HepG2 (cell line): ENCODE measurements around the gene SRC. TPM values are rescaled to one million over a fixed set of nuclear protein-coding genes. Genes with fewer than 3 reads are reported as not detected.
"Not testable (repeated sequence)": the region's sequence is repeated elsewhere in the genome, so short reads cannot be mapped to it uniquely, and the experiment has no call there.

Experiments
- ATAC-seq: fragments of 200-7000 bp; cut with Tn5 transposase; 3 replicates; pipeline ENCODE4 v1.9.1; 2020; ENCODE audit warnings: mild to moderate bottlenecking, moderate library complexity
- BruUV-seq: library from RNA; stranded (reverse); fragments of 400-500 nt; replicated peaks from 2 replicates; lab custom pipeline; 2021; lab: Mats Ljungman, UMichigan
- CTCF ChIA-PET: fragments of 300-600 bp; formaldehyde crosslinking; extraction: SDS; loops from one replicate; lab custom pipeline; 2021; ENCODE audit warnings: low total read pairs, inconsistent platforms, low intra/inter-chr PET ratio; lab: Yijun Ruan, JAX
- POLR2A ChIA-PET: fragments of 350-600 bp; sonication (Branson Sonifier 250); formaldehyde crosslinking; loops from one replicate; lab custom pipeline; 2020; ENCODE audit warnings: antibody characterized with exemption, inconsistent platforms; lab: Yijun Ruan, JAX
- DNase-seq: peaks from one replicate; pipeline ENCODE4 v3.0.0-alpha.2; 2015; ENCODE audit warnings: low spot score
- FAIRE-seq: peaks from 3 replicates; lab custom pipeline; 2011; peaks lifted over from hg19 to GRCh38; lab: Jason Lieb, UNC
- H2AFZ ChIP-seq: one replicate; pipeline ENCODE4 v1.6.1; 2011; ENCODE audit warnings: low read length, inconsistent platforms
- H3K27ac ChIP-seq: fragments of 300-600 bp; 3 replicates; pipeline ENCODE4 v1.8.0; 2011; ENCODE audit warnings: mixed run types, mild to moderate bottlenecking, mixed read lengths, low read length, inconsistent platforms; ENCODE audit not compliant: insufficient read depth; ENCODE audit errors: extremely low read length
- H3K27me3 ChIP-seq, 2 experiments: fragments of 200-600 bp in 1 of 2; 2 replicates in 1 of 2; 3 replicates in 1 of 2; pipeline versions ENCODE4 v1.6.0 to v1.8.0; 2011; ENCODE audit warnings: low read length in 2 of 2, mild to moderate bottlenecking in 2 of 2, moderate library complexity in 2 of 2, inconsistent platforms in 1 of 2; ENCODE audit not compliant: insufficient read depth in 2 of 2, control insufficient read depth in 1 of 2
- H3K36me3 ChIP-seq, 2 experiments: fragments of 200-600 bp in 1 of 2; replicated peaks in 1 of 2; 2 replicates in 1 of 2; 3 replicates in 1 of 2; pipeline versions ENCODE4 v1.5.1 to v1.8.0; 2011; ENCODE audit warnings: low read length in 2 of 2, inconsistent platforms in 1 of 2; ENCODE audit not compliant: insufficient read depth in 2 of 2, control insufficient read depth in 1 of 2
- H3K4me1 ChIP-seq: 2 replicates; pipeline ENCODE4 v1.5.1; 2012; ENCODE audit warnings: low read length, inconsistent platforms; ENCODE audit not compliant: insufficient read depth
- H3K4me2 ChIP-seq: 2 replicates; pipeline ENCODE4 v1.6.0; 2011; ENCODE audit warnings: low read depth, low read length, inconsistent platforms
- H3K4me3 ChIP-seq, 3 experiments: fragments of 200-600 bp in 1 of 3; sonication (generic), shearing (Covaris generic) in 1 of 3; replicated peaks in 1 of 3; 2 replicates each; pipeline ENCODE4 v1.5.1; 2011 to 2016; ENCODE audit warnings: low read length in 3 of 3, inconsistent platforms in 2 of 3, low read depth in 2 of 3, mild to moderate bottlenecking in 2 of 3, control low read depth in 1 of 3, mixed read lengths in 1 of 3; ENCODE audit not compliant: insufficient read depth in 1 of 3
- H3K79me2 ChIP-seq: one replicate; pipeline ENCODE4 v1.6.1; 2011; ENCODE audit warnings: low read length, inconsistent platforms; ENCODE audit not compliant: insufficient read depth
- H3K9ac ChIP-seq: 2 replicates; pipeline ENCODE4 v1.6.0; 2011; ENCODE audit warnings: mild to moderate bottlenecking, low read depth, low read length, inconsistent platforms; ENCODE audit not compliant: insufficient read depth
- H3K9me3 ChIP-seq: 2 replicates; pipeline ENCODE4 v1.5.1; 2012; ENCODE audit warnings: mild to moderate bottlenecking, low read length
- H4K20me1 ChIP-seq: 2 replicates; pipeline ENCODE4 v1.6.0; 2011; ENCODE audit warnings: inconsistent platforms, mild to moderate bottlenecking, low read length, moderate library complexity; ENCODE audit not compliant: insufficient read depth
- MTF1 ChIP-seq: sonication (generic); formaldehyde crosslinking; IDR thresholded peaks from 2 replicates; pipeline ENCODE4 v1.5.0; 2020; ENCODE audit warnings: missing genetic modification reagents
- NR2C2 ChIP-seq: sonication (generic); formaldehyde crosslinking; IDR thresholded peaks from 2 replicates; pipeline ENCODE4 v1.4.0; 2020; ENCODE audit warnings: missing genetic modification reagents, mild to moderate bottlenecking, moderate library complexity, borderline replicate concordance
- SIX1 ChIP-seq: sonication (generic); formaldehyde crosslinking; IDR thresholded peaks from 2 replicates; pipeline ENCODE4 v1.4.0; 2020; ENCODE audit warnings: missing genetic modification reagents, borderline replicate concordance
- THAP7 ChIP-seq: sonication (generic); formaldehyde crosslinking; IDR thresholded peaks from 2 replicates; pipeline ENCODE4 v1.8.1; 2023; ENCODE audit warnings: mild to moderate bottlenecking, missing genetic modification reagents
- TRAFD1 ChIP-seq: sonication (generic); formaldehyde crosslinking; IDR thresholded peaks from 2 replicates; pipeline ENCODE4 v1.5.1; 2020; ENCODE audit warnings: missing genetic modification reagents, mild to moderate bottlenecking, borderline replicate concordance
- ZNF121 ChIP-seq: sonication (generic); formaldehyde crosslinking; IDR thresholded peaks from 2 replicates; pipeline ENCODE4 v1.5.0; 2020; ENCODE audit warnings: mild to moderate bottlenecking, missing genetic modification reagents
- ZNF207 ChIP-seq: fragments of 450-650 bp; IDR thresholded peaks from 2 replicates; pipeline ENCODE4 v1.6.1; 2016; ENCODE audit warnings: antibody characterized with exemption, borderline replicate concordance
- ZNF44 ChIP-seq: sonication (generic); formaldehyde crosslinking; IDR thresholded peaks from 2 replicates; pipeline ENCODE4 v1.5.1; 2020; ENCODE audit warnings: mild to moderate bottlenecking, missing genetic modification reagents
- ZNF446 ChIP-seq: sonication (generic); formaldehyde crosslinking; IDR thresholded peaks from 2 replicates; pipeline ENCODE4 v1.5.0; 2020; ENCODE audit warnings: mild to moderate bottlenecking, missing genetic modification reagents
- WGBS: methylation state at CpG from one replicate; pipeline ENCODE4 v1.1.6; 2017; ENCODE audit warnings: low lambda C conversion rate; 5-methylcytosine and 5-hydroxymethylcytosine counted together
- in situ Hi-C: cut with HindIII; loops from 2 replicates; pipeline ENCODE4 v1.10.0; 2017; ENCODE audit warnings: low pct_unique_long_range_greater_than_20kb; ENCODE audit not compliant: extremely low pct_ligation_motif_present
- intact Hi-C: fragments of 100-400 bp; cut with micrococcal nuclease; formaldehyde crosslinking; loops from one replicate; pipeline ENCODE4 v1.10.0; 2022; ENCODE audit not compliant: unreplicated experiment
- polyA plus RNA-seq, 8 experiments: library from polyadenylated mRNA; depleted of rRNA in 3 of 8; stranded (reverse) in 7 of 8; unstranded in 1 of 8; fragments of >200 nt; fragmentation: Illumina TruSeq in 4 of 8; extraction: Trizol in 4 of 8; gene quantifications; 2 replicates each; pipeline versions ENCODE4 v1.2.1 to v1.2.3, GENCODE V29; 2011 to 2016; ENCODE audit warnings: low read depth in 4 of 8, missing spikeins in 1 of 8, mixed read lengths in 1 of 8; ENCODE audit not compliant: insufficient read depth in 1 of 8
- total RNA-seq, 5 experiments: library from RNA; depleted of rRNA; stranded (reverse); fragments of >200 nt; fragmentation: Illumina TruSeq; extraction: Trizol; gene quantifications; 2 replicates each; pipeline ENCODE4 v1.2.3, GENCODE V29; 2016; ENCODE audit warnings: low read depth in 1 of 5
- TF ChIP-seq, protein P1 (sequence below): sonication (generic); formaldehyde crosslinking; IDR thresholded peaks from 2 replicates; pipeline ENCODE4 v1.5.0; 2020; ENCODE audit warnings: mild to moderate bottlenecking, missing genetic modification reagents
- TF ChIP-seq, protein P2 (sequence below): sonication (generic); formaldehyde crosslinking; IDR thresholded peaks from 2 replicates; pipeline ENCODE4 v1.4.0; 2020; ENCODE audit warnings: missing genetic modification reagents, borderline replicate concordance

SRC gene
- total and polyA plus RNA-seq, 2 of the 13 experiments (the other 11 are each of a cell fraction or from before 2014, with no cell fraction given), result 54.7 to 192 TPM

- intact Hi-C loops, H2AFZ ChIP-seq, DNase-seq, FAIRE-seq, in situ Hi-C loops, ATAC-seq, H3K27me3 ChIP-seq, H3K9ac ChIP-seq, CTCF ChIA-PET, H3K9me3 ChIP-seq, H3K4me3 ChIP-seq, BruUV-seq, H3K27ac ChIP-seq, H3K4me2 ChIP-seq: not testable (repeated sequence)
- Histone ChIP-seq H3K36me3 (peaks cover 21 to 59% of the 10 kb centered on the region in 2 experiments), H3K79me2 (peaks cover 65% of the 10 kb centered on the region), H4K20me1 (peaks cover 24% of the 10 kb centered on the region), H3K4me1 (peaks cover 11% of the 10 kb centered on the region)
- 97% methylated on average over 9 of the region's 9 CpGs for WGBS
- TF ChIP-seq, protein P1, sequence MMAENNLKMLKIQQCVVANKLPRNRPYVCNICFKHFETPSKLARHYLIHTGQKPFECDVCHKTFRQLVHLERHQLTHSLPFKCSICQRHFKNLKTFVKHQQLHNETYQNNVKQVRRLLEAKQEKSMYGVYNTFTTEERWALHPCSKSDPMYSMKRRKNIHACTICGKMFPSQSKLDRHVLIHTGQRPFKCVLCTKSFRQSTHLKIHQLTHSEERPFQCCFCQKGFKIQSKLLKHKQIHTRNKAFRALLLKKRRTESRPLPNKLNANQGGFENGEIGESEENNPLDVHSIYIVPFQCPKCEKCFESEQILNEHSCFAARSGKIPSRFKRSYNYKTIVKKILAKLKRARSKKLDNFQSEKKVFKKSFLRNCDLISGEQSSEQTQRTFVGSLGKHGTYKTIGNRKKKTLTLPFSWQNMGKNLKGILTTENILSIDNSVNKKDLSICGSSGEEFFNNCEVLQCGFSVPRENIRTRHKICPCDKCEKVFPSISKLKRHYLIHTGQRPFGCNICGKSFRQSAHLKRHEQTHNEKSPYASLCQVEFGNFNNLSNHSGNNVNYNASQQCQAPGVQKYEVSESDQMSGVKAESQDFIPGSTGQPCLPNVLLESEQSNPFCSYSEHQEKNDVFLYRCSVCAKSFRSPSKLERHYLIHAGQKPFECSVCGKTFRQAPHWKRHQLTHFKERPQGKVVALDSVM (CRISPR knock-in tag), result 0 out of 2 replicates have a peak, but pooled peaks have one; percentile 31
- TF ChIP-seq ZNF121 (CRISPR knock-in tag), result 0 out of 2 replicates have a peak, but pooled peaks have one; percentile 27
- POLR2A ChIA-PET, result interaction anchor here (1.7 kb wide), 1 partner anchor 27 kb away, joined by 3 read pairs; no protein-coding TSS in a partner anchor
Observed at GRCh38 chr20:37371845-37372244, 25.9 kb downstream of the SRC start.

DNA sequence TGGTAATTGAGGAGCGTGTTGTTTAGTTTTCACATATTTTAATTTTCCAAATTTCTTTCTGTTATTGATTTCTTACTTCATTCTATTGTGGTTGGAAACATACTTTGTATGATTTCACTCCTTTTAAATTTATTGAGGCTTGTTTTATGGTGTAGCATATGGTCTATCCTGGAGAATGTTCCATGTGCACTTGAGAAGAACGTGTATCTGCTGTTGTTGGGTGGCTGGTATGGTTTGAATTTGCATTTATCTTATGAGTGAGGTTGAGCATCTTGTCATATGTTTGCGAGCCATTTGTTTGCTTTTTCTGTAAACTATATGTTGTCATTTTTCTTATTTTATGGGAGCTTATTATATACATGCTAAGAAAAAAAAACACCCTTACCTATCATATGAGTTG lies 26.5 kb downstream of the SRC start:
- no peak overlapping the region for H3K4me2 ChIP-seq
- in situ Hi-C loops (no loop called here), intact Hi-C loops (no loop called here)
- CTCF ChIA-PET, result no interaction called here
- H3K4me1 ChIP-seq, result peaks cover 14% of the 10 kb centered on the region
- peaks cover 20 to 60% of the 10 kb centered on the region in 2 experiments for H3K36me3 ChIP-seq
- H3K79me2 ChIP-seq, result peaks cover 69% of the 10 kb centered on the region
- WGBS, result 95% methylated on average over 3 of the region's 3 CpGs
- no TSS peak for BruUV-seq
- no peak overlapping the region for H2AFZ ChIP-seq
- H3K27me3 ChIP-seq, result no peaks in the 10 kb centered on the region
- H3K9me3 ChIP-seq, result no peaks in the 10 kb centered on the region
- FAIRE-seq (no peak), DNase-seq (no peak), ATAC-seq (no peak)
- H3K27ac ChIP-seq, result no peak overlapping the region
- peaks cover 25% of the 10 kb centered on the region for H4K20me1 ChIP-seq
- H3K9ac ChIP-seq, result no peak overlapping the region
- POLR2A ChIA-PET, result interaction anchor here (0.6 kb wide), 1 partner anchor 83 kb away, joined by 4 read pairs; the partner anchor contains the start of gene MANBAL
- no peak overlapping the region for H3K4me3 ChIP-seq
- no peak for TF ChIP-seq ZNF44 (CRISPR knock-in tag)
- TF ChIP-seq ZNF207, result no peak
- TF ChIP-seq THAP7 (CRISPR knock-in tag), result no peak
- no peak for TF ChIP-seq SIX1 (CRISPR knock-in tag)
- no peak for TF ChIP-seq MTF1 (CRISPR knock-in tag)
- no peak for TF ChIP-seq NR2C2 (CRISPR knock-in tag)
- no peak for TF ChIP-seq TRAFD1 (CRISPR knock-in tag)
- TF ChIP-seq ZNF446 (CRISPR knock-in tag), result no peak
- TF ChIP-seq, protein P2, sequence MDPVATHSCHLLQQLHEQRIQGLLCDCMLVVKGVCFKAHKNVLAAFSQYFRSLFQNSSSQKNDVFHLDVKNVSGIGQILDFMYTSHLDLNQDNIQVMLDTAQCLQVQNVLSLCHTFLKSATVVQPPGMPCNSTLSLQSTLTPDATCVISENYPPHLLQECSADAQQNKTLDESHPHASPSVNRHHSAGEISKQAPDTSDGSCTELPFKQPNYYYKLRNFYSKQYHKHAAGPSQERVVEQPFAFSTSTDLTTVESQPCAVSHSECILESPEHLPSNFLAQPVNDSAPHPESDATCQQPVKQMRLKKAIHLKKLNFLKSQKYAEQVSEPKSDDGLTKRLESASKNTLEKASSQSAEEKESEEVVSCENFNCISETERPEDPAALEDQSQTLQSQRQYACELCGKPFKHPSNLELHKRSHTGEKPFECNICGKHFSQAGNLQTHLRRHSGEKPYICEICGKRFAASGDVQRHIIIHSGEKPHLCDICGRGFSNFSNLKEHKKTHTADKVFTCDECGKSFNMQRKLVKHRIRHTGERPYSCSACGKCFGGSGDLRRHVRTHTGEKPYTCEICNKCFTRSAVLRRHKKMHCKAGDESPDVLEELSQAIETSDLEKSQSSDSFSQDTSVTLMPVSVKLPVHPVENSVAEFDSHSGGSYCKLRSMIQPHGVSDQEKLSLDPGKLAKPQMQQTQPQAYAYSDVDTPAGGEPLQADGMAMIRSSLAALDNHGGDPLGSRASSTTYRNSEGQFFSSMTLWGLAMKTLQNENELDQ, result no peak
